ENCODE data around the gene GPA33. TPM values are rescaled to one million over a fixed set of nuclear protein-coding genes. Genes with fewer than 3 reads are reported as not detected.

Gene GPA33, protein sequence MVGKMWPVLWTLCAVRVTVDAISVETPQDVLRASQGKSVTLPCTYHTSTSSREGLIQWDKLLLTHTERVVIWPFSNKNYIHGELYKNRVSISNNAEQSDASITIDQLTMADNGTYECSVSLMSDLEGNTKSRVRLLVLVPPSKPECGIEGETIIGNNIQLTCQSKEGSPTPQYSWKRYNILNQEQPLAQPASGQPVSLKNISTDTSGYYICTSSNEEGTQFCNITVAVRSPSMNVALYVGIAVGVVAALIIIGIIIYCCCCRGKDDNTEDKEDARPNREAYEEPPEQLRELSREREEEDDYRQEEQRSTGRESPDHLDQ
- total RNA-seq (2014; rRNA removed; shearing (Covaris generic)) = not detected in 2 replicates

DNA sequence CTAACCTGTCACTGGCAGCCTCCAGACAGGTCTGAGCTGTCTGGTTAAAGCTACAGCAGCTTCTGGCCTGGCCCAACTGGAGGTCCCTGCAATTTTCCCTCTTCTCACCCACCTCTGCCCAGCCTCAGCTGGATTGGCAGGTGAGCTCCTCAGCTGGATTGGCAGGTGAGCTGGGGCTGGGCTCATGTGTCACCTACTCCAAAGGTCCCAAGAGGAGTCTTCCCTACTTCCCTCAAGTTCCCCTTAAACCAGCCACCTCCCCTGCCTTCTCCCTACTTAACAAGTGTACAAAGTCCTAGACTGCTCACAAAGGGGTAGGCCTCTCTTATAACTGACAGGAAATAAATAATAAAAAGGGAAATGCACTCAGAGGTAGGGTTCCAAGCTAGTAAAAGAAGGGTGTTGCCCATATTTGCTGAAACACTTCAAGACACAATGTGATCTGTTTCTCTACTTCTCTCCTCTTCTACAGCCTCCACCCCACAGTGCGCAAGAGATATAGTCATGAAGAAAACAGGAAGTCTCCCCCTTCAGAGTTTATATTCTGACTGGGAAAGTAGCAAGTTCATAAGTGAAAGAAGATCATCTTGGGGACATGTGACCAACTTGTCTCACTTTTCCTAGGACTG lies at the start of gene GPA33:
Gene GPA33, minus strand, starts transcription at position 64 of the 629 bp plus-strand sequence. CDS start 90 bp downstream, outside the sequence.
- H3K4me3 ChIP-seq = no peak within 1 kb of the TSS
- no peaks in the 10 kb centered on the region for H3K36me3 ChIP-seq
- H3K27me3 ChIP-seq (replicated peaks) = no peaks in the 10 kb centered on the region; the same call in 1 of the 2 replicates
- H3K27ac ChIP-seq = no peak within 1 kb of the TSS
- no peaks in the 10 kb centered on the region for H3K9me3 ChIP-seq (replicated peaks)
- DNase-seq (ENCODE audit: low read depth in 1 of 2, low spot score in 2 of 2) = no peak
- H3K4me1 ChIP-seq (replicated peaks) = no peaks in the 10 kb centered on the region

DNA sequence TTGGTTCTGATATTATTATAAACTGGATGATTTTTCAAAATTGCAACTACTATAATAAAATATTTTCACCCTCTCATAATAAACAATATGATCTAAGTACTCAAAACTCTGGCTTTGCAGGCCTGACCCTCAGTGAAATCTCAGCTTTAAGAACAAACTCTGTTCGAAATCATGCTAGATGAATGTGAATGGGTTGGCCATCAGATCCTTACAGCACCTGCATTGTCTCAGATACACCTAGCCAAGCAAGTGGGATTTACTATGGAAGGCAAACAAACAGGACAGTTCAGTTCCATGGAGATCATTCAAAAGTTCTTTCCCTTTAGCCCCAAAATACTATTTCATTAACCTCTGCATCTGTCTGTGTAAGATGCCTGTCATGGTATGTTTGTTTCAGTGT lies 48.5 kb upstream of the GPA33 start:
- Histone ChIP-seq H3K27me3 (replicated peaks) (0 out of 2 replicates have a peak, but pooled peaks cover 4% of the 10 kb centered on the region), H3K27ac (no peak overlapping the region), H3K4me3 (no peak overlapping the region), H3K9me3 (replicated peaks) (no peaks in the 10 kb centered on the region), H3K4me1 (replicated peaks) (no peaks in the 10 kb centered on the region), H3K36me3 (no peaks in the 10 kb centered on the region)
- DNase-seq (ENCODE audit: low read depth in 1 of 2, low spot score in 2 of 2) = no peak

DNA sequence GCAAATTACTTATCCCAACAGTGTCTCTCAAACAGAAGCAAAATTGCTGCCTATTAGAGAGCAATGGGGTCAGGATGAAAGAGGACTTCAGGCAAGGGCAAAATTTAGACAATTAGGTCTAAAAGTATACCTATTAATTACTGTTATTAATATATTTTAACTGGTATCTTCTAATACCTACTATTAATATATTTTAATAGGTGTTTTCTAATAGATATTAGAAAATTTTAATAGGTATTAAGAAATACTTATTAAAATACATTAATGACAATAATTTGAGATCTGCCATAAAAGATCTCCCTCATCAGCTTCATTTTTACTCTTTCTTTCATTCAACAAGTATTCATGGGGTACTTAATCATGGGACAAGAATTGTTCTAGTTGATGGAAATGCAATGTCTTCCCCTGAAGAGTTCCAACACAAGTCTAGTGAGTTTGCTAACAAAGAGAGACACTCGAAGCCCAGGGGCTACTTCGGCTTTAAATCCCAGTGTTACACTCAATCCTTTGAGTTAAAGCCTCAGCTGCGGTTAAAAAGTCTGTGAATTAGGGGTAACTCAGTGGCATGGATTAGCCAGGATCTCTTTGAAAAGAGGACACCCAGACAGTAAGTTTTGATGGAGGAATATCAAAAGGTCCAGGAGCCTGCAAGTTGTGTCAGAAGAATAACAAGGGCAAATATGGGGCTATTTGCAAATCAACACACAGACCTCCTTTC lies 47.8 kb upstream of the GPA33 start:
- no peak overlapping the region for H3K27ac ChIP-seq
- DNase-seq (ENCODE audit: low read depth in 1 of 2, low spot score in 2 of 2) = no peak
- H3K27me3 ChIP-seq (replicated peaks) = 0 out of 2 replicates have a peak, but pooled peaks cover 4% of the 10 kb centered on the region
- no peaks in the 10 kb centered on the region for H3K9me3 ChIP-seq (replicated peaks)
- H3K4me1 ChIP-seq (replicated peaks) = no peaks in the 10 kb centered on the region
- H3K36me3 ChIP-seq = no peaks in the 10 kb centered on the region
- no peak overlapping the region for H3K4me3 ChIP-seq

DNA sequence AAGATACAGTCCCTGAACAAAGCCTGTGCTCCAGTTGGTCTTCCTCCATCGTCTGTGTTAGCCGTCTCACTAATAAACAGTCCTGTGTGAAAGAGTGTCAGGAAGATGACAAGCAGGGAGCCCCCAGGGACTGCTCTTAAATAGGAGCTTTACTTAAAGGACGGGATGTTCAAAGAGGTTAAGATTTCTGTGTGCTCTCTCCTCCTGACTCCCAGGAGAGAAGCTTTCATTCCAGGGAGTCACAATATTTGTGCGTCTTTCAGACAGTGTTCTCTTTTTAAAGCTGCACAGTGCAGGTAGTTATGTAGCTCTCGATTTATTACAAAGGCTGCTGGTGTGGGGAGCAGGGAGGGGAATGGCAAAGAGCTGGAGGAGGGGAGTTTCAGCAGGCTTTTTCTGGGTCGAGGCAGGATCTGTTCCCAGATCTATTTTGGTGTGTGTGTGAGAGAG lies 47.2 kb upstream of the GPA33 start:
- no peaks in the 10 kb centered on the region for H3K4me1 ChIP-seq (replicated peaks)
- no peaks in the 10 kb centered on the region for H3K36me3 ChIP-seq
- H3K27ac ChIP-seq = no peak overlapping the region
- no peak for DNase-seq (ENCODE audit: low read depth in 1 of 2, low spot score in 2 of 2)
- no peaks in the 10 kb centered on the region for H3K9me3 ChIP-seq (replicated peaks)
- 0 out of 2 replicates have a peak, but pooled peaks cover 4% of the 10 kb centered on the region for H3K27me3 ChIP-seq (replicated peaks)
- no peak overlapping the region for H3K4me3 ChIP-seq

DNA sequence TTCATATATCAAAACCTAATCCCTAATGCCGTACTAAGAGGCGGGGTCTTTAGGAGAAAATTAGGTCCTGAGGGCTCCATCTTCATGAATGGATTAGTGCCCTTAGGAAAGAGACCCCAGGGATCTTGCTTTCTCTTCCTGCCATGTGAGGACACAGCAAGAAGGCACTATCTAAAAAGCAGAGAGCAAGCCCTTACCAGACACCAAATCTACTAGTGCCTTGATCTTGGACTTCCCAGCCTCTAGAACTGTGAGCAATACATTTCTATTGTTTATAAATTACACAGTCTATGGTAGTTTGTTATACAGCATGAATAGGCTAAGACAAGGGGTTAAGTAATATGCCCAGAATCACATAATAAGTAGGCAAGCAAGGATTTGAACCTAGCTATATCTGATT lies 46.6 kb upstream of the GPA33 start:
- no peaks in the 10 kb centered on the region for H3K9me3 ChIP-seq (replicated peaks)
- H3K4me1 ChIP-seq (replicated peaks) = no peaks in the 10 kb centered on the region
- H3K4me3 ChIP-seq = no peak overlapping the region
- H3K36me3 ChIP-seq = no peaks in the 10 kb centered on the region
- no peak for DNase-seq (ENCODE audit: low read depth in 1 of 2, low spot score in 2 of 2)
- no peak overlapping the region for H3K27ac ChIP-seq
- H3K27me3 ChIP-seq (replicated peaks) = 0 out of 2 replicates have a peak, but pooled peaks cover 2% of the 10 kb centered on the region

DNA sequence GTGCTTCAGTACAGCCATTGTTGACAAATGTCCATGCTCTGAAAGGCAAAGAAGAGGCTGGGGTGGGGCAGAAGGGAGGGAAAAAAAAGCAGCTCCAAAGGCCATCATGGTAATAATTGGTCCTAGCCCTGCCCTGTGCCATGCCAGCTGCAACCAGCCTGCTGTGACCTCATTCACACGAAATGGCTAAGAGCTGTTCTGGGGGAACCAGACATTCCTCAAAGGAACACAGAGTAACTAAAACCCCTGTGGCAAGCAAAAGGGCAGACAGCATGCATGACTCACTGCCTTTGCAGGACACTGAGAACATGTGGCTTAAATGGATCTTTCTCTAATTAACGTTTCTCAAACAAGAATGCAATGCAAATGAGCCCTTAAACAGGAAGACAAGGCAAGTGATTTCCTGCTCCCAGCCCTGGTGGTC lies 46.0 kb upstream of the GPA33 start:
- Histone ChIP-seq H3K27me3 (replicated peaks) (no peaks in the 10 kb centered on the region; the same call in 1 of the 2 replicates), H3K9me3 (replicated peaks) (no peaks in the 10 kb centered on the region), H3K27ac (no peak overlapping the region), H3K4me3 (no peak overlapping the region), H3K4me1 (replicated peaks) (no peaks in the 10 kb centered on the region), H3K36me3 (no peaks in the 10 kb centered on the region)
- peak in 1 of 2 experiments; percentile 7 for DNase-seq (ENCODE audit: low read depth in 1 of 2, low spot score in 2 of 2)

DNA sequence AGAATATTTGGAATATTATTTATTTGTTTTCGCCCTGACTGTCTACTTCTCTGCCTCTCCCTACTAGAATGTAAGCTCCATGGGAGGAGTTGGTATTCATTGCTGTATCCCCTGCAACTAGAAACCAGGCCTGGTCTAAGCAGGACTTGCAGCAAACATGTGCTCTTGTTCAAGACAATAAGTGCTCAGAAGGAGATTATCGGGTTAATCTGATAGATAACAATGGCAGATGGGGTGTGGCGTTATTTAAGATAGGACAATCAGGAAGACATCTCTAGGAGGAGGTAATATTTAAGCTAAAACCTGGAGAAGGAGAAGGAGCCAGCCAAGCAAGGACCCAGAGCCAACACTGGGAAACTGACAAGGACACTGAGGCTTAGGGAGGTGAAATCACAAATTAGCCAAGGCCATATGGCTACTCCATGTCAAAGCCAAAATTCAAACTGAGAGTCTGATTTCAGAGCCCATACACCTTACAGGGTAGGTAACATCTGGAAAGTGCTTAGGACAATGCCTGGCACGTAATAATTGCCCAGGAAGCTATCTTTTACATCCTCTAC lies 45.2 kb upstream of the GPA33 start:
- Histone ChIP-seq H3K27me3 (replicated peaks) (peaks cover 5% of the 10 kb centered on the region), H3K9me3 (replicated peaks) (no peaks in the 10 kb centered on the region), H3K4me3 (no peak overlapping the region), H3K27ac (no peak overlapping the region), H3K4me1 (replicated peaks) (no peaks in the 10 kb centered on the region), H3K36me3 (no peaks in the 10 kb centered on the region)
- DNase-seq (ENCODE audit: low read depth in 1 of 2, low spot score in 2 of 2) = no peak

DNA sequence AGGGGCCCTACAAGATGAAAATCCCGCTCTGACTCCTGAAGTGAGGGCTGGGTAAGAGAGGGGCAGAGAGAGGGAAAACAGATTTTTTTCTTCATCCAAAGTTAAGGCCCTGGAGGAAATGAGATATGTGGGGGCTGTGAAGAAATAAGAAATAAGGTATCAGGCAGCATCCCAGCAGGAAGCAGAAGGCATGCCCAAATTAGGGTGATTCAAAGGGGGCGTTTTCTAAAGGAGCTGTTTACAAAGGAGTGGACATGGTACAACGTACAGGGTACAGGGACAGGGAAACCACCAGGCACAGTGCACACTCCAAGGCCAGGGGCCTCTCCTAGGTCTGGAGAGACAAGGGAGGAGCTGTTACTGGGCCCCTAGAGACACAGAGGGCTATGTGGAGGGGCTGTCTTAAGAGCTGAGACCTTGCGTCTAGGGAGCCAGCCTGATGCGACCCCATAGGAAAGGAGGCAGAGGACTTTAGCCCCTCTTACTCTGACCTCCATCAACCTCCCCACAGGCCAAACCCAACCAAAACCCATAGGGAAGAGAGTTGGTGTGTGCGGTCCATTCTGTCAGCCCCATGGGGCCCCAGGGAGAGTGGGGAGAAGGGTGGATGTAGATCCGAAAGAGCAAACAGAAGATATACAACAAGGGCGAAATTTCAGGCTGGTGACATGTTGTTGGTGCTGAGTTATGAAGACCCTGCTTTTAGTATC lies 42.3 kb upstream of the GPA33 start:
- Histone ChIP-seq H3K9me3 (replicated peaks) (no peaks in the 10 kb centered on the region), H3K27ac (no peak overlapping the region), H3K4me3 (no peak overlapping the region), H3K4me1 (replicated peaks) (no peaks in the 10 kb centered on the region), H3K27me3 (replicated peaks) (peaks cover 10% of the 10 kb centered on the region), H3K36me3 (no peaks in the 10 kb centered on the region)
- DNase-seq (ENCODE audit: low read depth in 1 of 2, low spot score in 2 of 2) = no peak

DNA sequence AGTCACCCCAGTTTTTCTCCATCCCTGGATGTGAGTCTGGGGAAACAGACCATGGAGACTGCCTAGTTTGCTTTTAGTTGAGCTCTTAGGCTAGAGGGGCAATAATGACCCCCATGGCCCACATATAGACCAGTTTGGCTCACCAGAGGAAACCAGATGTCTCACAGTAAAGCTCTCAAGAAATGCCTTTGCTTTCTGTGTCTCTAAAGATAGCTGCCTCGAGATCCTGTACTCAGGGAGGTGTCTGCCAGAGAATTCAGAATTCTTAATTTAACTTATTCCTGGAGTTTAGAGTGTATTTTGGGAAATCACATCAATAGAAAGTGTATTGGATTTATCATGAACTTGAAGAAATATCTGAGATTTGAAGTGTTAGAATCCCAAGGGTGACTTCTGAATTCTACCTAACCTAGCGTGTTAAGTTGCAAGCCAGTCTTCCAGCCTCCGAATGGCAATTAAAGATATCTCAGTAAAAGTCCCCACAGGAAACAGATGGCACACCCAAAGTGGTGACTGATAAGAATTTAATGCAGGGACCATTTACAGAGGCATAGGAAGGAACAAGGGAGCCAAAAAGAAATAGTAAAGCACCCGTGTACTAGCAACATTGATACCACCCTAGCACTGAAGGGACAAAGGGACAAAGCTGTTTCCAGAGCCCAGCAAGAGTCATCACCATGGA lies 40.8 kb upstream of the GPA33 start:
- DNase-seq (ENCODE audit: low read depth in 1 of 2, low spot score in 2 of 2) = no peak
- Histone ChIP-seq H3K27ac (no peak overlapping the region), H3K4me3 (no peak overlapping the region), H3K9me3 (replicated peaks) (no peaks in the 10 kb centered on the region), H3K27me3 (replicated peaks) (peaks cover 10% of the 10 kb centered on the region), H3K4me1 (replicated peaks) (no peaks in the 10 kb centered on the region), H3K36me3 (no peaks in the 10 kb centered on the region)

DNA sequence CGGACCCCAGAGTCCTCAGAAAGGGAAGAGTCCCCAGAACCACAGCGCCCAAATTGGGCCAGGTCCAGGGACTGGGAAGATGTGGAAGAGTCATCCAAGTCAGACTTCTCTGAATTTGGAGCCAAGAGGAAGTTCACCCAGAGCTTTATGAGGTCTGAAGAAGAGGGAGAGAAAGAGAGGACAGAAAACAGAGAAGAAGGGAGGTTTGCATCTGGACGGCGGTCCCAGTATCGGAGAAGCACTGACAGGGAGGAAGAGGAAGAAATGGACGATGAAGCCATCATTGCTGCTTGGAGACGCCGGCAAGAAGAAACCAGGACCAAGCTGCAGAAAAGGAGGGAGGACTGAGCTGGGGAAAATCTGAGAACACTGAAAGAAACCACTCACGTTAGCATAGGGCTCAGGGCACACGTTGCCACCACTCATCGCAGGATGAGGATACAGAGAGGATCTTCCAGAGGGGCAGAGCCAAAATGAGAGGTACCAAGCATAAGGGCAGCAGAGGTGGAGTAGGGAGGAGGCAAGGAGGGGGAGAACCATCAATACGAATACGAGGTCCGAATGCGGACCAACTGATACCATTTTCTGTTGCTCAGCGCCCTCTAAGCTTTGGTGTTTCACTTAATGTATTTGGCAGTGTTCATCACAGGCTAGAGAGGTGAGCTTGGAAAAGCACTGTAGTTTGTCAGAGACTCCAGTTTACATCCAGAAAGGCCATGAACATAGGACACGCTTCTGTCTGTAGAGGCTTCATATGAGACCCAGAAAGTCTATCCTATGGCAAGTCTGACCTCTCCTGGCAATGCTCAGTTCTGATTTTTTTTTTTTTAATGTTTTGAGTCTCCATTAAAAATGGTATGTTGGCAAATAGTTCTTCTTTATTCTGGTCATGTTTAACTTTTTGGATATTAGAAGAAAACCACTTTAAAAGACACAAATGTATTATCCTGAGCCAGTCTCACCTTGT lies 38.4 kb upstream of the GPA33 start:
- no peaks in the 10 kb centered on the region for H3K4me1 ChIP-seq (replicated peaks)

DNA sequence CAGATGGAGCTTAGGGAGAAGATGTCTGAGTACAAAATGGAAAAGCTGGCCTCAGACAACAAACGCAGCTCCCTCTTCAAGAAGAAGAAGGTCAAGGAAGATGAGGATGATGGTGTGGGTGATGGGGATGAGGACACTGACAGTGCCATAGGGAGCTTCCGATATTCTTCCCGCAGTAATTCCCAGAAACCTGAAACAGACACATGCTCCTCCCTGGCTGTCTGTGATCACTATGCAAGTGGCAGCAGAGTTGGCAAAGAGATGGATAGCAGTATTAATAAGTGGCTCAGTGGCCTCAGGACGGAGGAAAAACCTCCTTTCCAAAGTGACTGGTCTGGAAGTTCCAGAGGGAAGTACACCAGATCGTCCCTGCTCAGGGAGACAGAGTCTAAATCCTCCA lies 37.5 kb upstream of the GPA33 start:
- Histone ChIP-seq H3K27me3 (replicated peaks) (peaks cover 13% of the 10 kb centered on the region), H3K4me1 (replicated peaks) (no peaks in the 10 kb centered on the region), H3K27ac (no peak overlapping the region), H3K9me3 (replicated peaks) (no peaks in the 10 kb centered on the region), H3K36me3 (no peaks in the 10 kb centered on the region), H3K4me3 (no peak overlapping the region)
- no peak for DNase-seq (ENCODE audit: low read depth in 1 of 2, low spot score in 2 of 2)

More for the DNA sequence above, 38.4 kb upstream of the GPA33 start:
- no peak overlapping the region for H3K4me3 ChIP-seq
- no peaks in the 10 kb centered on the region for H3K36me3 ChIP-seq
- no peak overlapping the region for H3K27ac ChIP-seq
- H3K27me3 ChIP-seq (replicated peaks) = peaks cover 13% of the 10 kb centered on the region
- DNase-seq (ENCODE audit: low read depth in 1 of 2, low spot score in 2 of 2) = no peak
- no peaks in the 10 kb centered on the region for H3K9me3 ChIP-seq (replicated peaks)

DNA sequence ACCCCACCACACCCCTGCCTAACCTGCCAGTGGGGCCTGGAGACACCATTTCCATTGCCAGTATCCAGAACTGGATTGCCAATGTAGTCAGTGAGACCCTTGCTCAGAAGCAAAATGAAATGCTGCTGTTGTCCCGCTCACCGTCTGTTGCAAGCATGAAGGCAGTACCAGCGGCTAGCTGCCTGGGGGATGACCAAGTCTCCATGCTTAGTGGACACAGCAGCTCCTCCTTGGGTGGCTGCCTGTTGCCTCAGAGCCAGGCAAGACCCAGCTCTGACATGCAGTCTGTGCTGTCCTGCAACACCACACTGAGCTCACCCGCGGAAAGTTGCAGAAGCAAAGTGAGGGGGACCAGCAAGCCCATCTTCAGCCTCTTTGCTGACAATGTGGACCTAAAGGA lies 37.1 kb upstream of the GPA33 start:
- Histone ChIP-seq H3K27me3 (replicated peaks) (peaks cover 13% of the 10 kb centered on the region), H3K36me3 (no peaks in the 10 kb centered on the region), H3K4me3 (no peak overlapping the region), H3K9me3 (replicated peaks) (no peaks in the 10 kb centered on the region), H3K4me1 (replicated peaks) (no peaks in the 10 kb centered on the region), H3K27ac (no peak overlapping the region)
- no peak for DNase-seq (ENCODE audit: low read depth in 1 of 2, low spot score in 2 of 2)
